Measurements from ENCODE around the gene KRCC1.

KRCC1 gene

DNA sequence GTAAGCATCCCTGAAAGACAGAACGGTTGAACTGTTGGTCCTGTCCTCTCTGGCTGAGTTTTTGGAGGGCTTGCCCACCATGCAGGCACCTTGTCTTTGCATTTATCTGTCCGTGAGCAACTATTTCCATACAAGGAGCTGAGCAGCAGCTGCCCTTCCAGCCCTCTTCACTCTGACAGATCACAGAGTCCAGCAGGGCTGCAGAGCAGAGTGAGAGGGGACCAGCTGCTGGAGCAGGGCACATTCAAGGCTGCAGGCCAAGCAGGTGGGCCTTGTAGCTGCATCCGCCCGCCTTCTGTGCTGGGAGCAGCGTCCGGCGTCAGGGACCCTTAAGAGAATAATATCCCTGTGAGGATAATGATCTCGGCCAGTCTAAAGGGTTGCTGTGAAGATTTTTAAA, 21.5 kb upstream of the KRCC1 start:
- Histone ChIP-seq H3K9ac (ENCODE audit: low read depth, low read length) (no peak overlapping the region), H3K9me3 (ENCODE audit: control insufficient read depth, insufficient read depth, low read length) (no peaks in the 10 kb centered on the region), H3K27ac (ENCODE audit: low read depth, low read length) (no peak overlapping the region), H3K4me3 (ENCODE audit: low read depth, low read length) (no peak overlapping the region), H3K36me3 (ENCODE audit: control insufficient read depth, insufficient read depth, low read length) (no peaks in the 10 kb centered on the region), H3K4me1 (ENCODE audit: control insufficient read depth, insufficient read depth, low read length) (0 out of 2 replicates have a peak, but pooled peaks cover 2% of the 10 kb centered on the region), H3K27me3 (ENCODE audit: control insufficient read depth, insufficient read depth, low read length) (no peaks in the 10 kb centered on the region)

GRCh38 chr2:88074854-88075292, 19.3 kb upstream of the KRCC1 start:
- no peak overlapping the region for H3K4me3 ChIP-seq (ENCODE audit: low read depth, low read length)
- no peaks in the 10 kb centered on the region for H3K27me3 ChIP-seq (ENCODE audit: control insufficient read depth, insufficient read depth, low read length)
- H3K9ac ChIP-seq (ENCODE audit: low read depth, low read length), result no peak overlapping the region
- no peaks in the 10 kb centered on the region for H3K9me3 ChIP-seq (ENCODE audit: control insufficient read depth, insufficient read depth, low read length)
- no peak overlapping the region for H3K27ac ChIP-seq (ENCODE audit: low read depth, low read length)
- no peaks in the 10 kb centered on the region for H3K4me1 ChIP-seq (ENCODE audit: control insufficient read depth, insufficient read depth, low read length)
- no peaks in the 10 kb centered on the region for H3K36me3 ChIP-seq (ENCODE audit: control insufficient read depth, insufficient read depth, low read length)

DNA sequence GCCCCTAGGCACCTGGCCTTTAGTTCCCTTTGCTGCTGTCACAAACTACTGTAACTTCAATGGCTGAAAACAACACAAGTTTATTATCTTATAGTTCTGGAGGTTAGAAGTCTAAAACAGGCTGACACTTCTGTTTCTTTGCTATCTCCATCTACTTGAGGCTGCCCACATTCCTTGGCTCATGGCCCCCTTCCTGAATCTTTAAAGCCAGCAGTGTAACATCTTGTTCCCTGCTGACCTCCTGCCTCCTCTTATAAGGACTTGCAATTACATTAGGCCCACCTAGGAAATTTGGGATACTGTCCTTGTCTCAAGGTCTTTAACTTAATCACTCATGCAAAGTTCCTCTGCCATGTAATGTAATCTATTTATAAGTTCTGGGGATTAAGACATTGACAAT, 18.6 kb upstream of the KRCC1 start:
- H3K27ac ChIP-seq (ENCODE audit: low read depth, low read length), result no peak overlapping the region
- H3K27me3 ChIP-seq (ENCODE audit: control insufficient read depth, insufficient read depth, low read length), result no peaks in the 10 kb centered on the region
- H3K9ac ChIP-seq (ENCODE audit: low read depth, low read length), result no peak overlapping the region
- no peak overlapping the region for H3K4me3 ChIP-seq (ENCODE audit: low read depth, low read length)
- H3K36me3 ChIP-seq (ENCODE audit: control insufficient read depth, insufficient read depth, low read length), result no peaks in the 10 kb centered on the region
- no peaks in the 10 kb centered on the region for H3K4me1 ChIP-seq (ENCODE audit: control insufficient read depth, insufficient read depth, low read length)
- no peaks in the 10 kb centered on the region for H3K9me3 ChIP-seq (ENCODE audit: control insufficient read depth, insufficient read depth, low read length)

- no peak overlapping the region for H3K9ac ChIP-seq (ENCODE audit: low read depth, low read length)
- no peaks in the 10 kb centered on the region for H3K9me3 ChIP-seq (ENCODE audit: control insufficient read depth, insufficient read depth, low read length)
- H3K36me3 ChIP-seq (ENCODE audit: control insufficient read depth, insufficient read depth, low read length), result no peaks in the 10 kb centered on the region
- no peak overlapping the region for H3K27ac ChIP-seq (ENCODE audit: low read depth, low read length)
- peaks cover 13% of the 10 kb centered on the region for H3K4me1 ChIP-seq (ENCODE audit: control insufficient read depth, insufficient read depth, low read length)
- no peaks in the 10 kb centered on the region for H3K27me3 ChIP-seq (ENCODE audit: control insufficient read depth, insufficient read depth, low read length)
- H3K4me3 ChIP-seq (ENCODE audit: low read depth, low read length), result no peak overlapping the region
Observed at GRCh38 chr2:88071365-88071764, 15.8 kb upstream of the KRCC1 start.

- H3K9me3 ChIP-seq (ENCODE audit: control insufficient read depth, insufficient read depth, low read length), result no peaks in the 10 kb centered on the region
- no peaks in the 10 kb centered on the region for H3K36me3 ChIP-seq (ENCODE audit: control insufficient read depth, insufficient read depth, low read length)
- no peak overlapping the region for H3K27ac ChIP-seq (ENCODE audit: low read depth, low read length)
- H3K4me3 ChIP-seq (ENCODE audit: low read depth, low read length), result no peak overlapping the region
- no peaks in the 10 kb centered on the region for H3K27me3 ChIP-seq (ENCODE audit: control insufficient read depth, insufficient read depth, low read length)
- H3K4me1 ChIP-seq (ENCODE audit: control insufficient read depth, insufficient read depth, low read length), result peaks cover 18% of the 10 kb centered on the region
- H3K9ac ChIP-seq (ENCODE audit: low read depth, low read length), result no peak overlapping the region
Observed at GRCh38 chr2:88070055-88070454, 14.5 kb upstream of the KRCC1 start.

DNA sequence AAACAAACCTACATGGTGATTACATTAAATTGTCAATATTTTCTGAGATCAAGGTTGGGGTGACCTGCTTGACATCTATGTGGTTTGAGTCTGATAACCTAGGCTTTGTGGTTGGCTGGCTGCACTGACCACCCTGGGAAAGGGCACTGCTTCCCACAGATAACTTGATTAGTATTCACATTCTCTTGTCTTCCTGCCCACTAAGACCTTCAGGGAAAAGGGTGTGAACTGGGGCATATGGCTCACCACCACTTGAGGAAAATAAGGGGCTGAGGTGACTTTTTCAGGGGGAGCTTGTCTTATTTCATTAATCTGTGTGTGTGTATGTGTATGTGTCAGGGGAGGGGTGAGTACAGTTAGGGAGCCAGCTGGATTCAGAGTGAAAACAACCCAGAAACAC, 13.5 kb upstream of the KRCC1 start:
- Histone ChIP-seq H3K9ac (ENCODE audit: low read depth, low read length) (no peak overlapping the region), H3K4me1 (ENCODE audit: control insufficient read depth, insufficient read depth, low read length) (peaks cover 18% of the 10 kb centered on the region), H3K36me3 (ENCODE audit: control insufficient read depth, insufficient read depth, low read length) (no peaks in the 10 kb centered on the region), H3K27me3 (ENCODE audit: control insufficient read depth, insufficient read depth, low read length) (no peaks in the 10 kb centered on the region), H3K9me3 (ENCODE audit: control insufficient read depth, insufficient read depth, low read length) (no peaks in the 10 kb centered on the region), H3K4me3 (ENCODE audit: low read depth, low read length) (no peak overlapping the region), H3K27ac (ENCODE audit: low read depth, low read length) (no peak overlapping the region)

DNA sequence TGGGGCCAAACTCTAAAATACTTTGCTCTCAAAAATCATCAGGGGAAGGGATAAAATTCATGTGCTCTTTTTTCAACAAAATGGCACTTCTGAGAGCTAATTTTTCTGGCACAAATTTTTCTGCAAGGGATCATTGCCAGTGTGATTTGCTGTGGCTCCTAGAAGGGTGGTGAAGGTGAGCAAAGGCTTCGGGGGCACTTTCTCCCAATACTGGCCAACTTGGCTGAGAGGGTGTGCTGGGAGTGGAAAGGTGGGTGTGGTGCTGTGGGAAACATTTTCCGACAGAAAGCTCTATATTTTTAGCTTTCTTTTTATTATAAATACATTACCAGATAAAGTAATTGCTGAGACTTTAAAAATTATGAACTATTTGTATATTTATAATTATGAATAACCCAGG, 12.5 kb upstream of the KRCC1 start:
- H3K36me3 ChIP-seq (ENCODE audit: control insufficient read depth, insufficient read depth, low read length), result no peaks in the 10 kb centered on the region
- no peak overlapping the region for H3K9ac ChIP-seq (ENCODE audit: low read depth, low read length)
- H3K4me1 ChIP-seq (ENCODE audit: control insufficient read depth, insufficient read depth, low read length), result peaks cover 18% of the 10 kb centered on the region
- no peak overlapping the region for H3K4me3 ChIP-seq (ENCODE audit: low read depth, low read length)
- no peak overlapping the region for H3K27ac ChIP-seq (ENCODE audit: low read depth, low read length)
- H3K9me3 ChIP-seq (ENCODE audit: control insufficient read depth, insufficient read depth, low read length), result no peaks in the 10 kb centered on the region
- no peaks in the 10 kb centered on the region for H3K27me3 ChIP-seq (ENCODE audit: control insufficient read depth, insufficient read depth, low read length)

DNA sequence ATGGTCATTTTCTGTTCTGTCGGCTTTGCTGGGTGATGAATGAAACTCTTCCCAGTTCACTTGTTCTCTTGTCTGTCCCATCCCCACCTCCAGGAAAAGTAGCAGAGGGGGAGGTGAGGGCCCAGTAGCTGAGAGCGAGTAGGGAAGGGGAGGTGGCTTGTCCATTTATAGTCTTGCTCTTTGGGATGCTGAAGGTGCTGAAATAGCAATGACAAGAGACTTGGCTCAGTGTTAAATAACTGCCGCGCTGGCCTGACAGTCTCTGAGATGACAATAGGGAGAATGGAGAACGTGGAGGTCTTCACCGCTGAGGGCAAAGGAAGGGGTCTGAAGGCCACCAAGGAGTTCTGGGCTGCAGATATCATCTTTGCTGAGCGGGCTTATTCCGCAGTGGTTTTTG, 12.0 kb upstream of the KRCC1 start, which contains the start of gene SMYD1:
Gene SMYD1, plus strand, starts transcription at position 228 of the 400 bp plus-strand sequence. Its CDS starts 40 bp downstream, at position 268.
- H3K27ac ChIP-seq (ENCODE audit: low read depth, low read length), result no peak within 1 kb of the TSS
- no peaks in the 10 kb centered on the region for H3K27me3 ChIP-seq (ENCODE audit: control insufficient read depth, insufficient read depth, low read length)
- H3K36me3 ChIP-seq (ENCODE audit: control insufficient read depth, insufficient read depth, low read length), result no peaks in the 10 kb centered on the region
- no peak within 1 kb of the TSS for H3K4me3 ChIP-seq (ENCODE audit: low read depth, low read length)
- no peaks in the 10 kb centered on the region for H3K9me3 ChIP-seq (ENCODE audit: control insufficient read depth, insufficient read depth, low read length)
- peaks cover 18% of the 10 kb centered on the region for H3K4me1 ChIP-seq (ENCODE audit: control insufficient read depth, insufficient read depth, low read length)
- no peak within 1 kb of the TSS for H3K9ac ChIP-seq (ENCODE audit: low read depth, low read length)

- Histone ChIP-seq H3K4me1 (ENCODE audit: control insufficient read depth, insufficient read depth, low read length) (peaks cover 18% of the 10 kb centered on the region), H3K27ac (ENCODE audit: low read depth, low read length) (no peak overlapping the region), H3K4me3 (ENCODE audit: low read depth, low read length) (no peak overlapping the region), H3K27me3 (ENCODE audit: control insufficient read depth, insufficient read depth, low read length) (no peaks in the 10 kb centered on the region), H3K9me3 (ENCODE audit: control insufficient read depth, insufficient read depth, low read length) (no peaks in the 10 kb centered on the region), H3K36me3 (ENCODE audit: control insufficient read depth, insufficient read depth, low read length) (no peaks in the 10 kb centered on the region), H3K9ac (ENCODE audit: low read depth, low read length) (no peak overlapping the region)
Observed at GRCh38 chr2:88067189-88067588, 11.6 kb upstream of the KRCC1 start.

DNA sequence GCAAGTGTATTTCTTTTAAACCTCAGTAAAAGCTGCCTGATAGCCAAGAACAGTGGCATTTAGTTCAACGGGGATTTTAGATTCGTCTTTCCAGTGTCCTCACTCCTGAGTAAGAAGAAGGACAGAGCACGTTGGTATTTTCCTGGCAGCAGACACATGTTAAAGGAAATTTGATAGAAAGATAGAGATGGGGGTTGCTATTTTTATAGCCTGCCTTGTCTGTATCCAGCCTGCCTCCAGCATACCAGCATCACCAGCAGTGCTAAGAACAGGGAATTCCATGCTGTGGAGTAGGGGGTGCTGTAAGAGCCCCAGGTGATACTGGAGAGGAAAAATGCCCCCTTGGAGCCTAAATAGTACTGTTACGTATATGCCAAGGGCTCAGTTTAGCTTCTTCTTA, 11.0 kb upstream of the KRCC1 start:
- H3K27me3 ChIP-seq (ENCODE audit: control insufficient read depth, insufficient read depth, low read length), result no peaks in the 10 kb centered on the region
- H3K36me3 ChIP-seq (ENCODE audit: control insufficient read depth, insufficient read depth, low read length), result no peaks in the 10 kb centered on the region
- no peak overlapping the region for H3K4me3 ChIP-seq (ENCODE audit: low read depth, low read length)
- no peak overlapping the region for H3K27ac ChIP-seq (ENCODE audit: low read depth, low read length)
- H3K4me1 ChIP-seq (ENCODE audit: control insufficient read depth, insufficient read depth, low read length), result peaks cover 18% of the 10 kb centered on the region
- no peak overlapping the region for H3K9ac ChIP-seq (ENCODE audit: low read depth, low read length)
- no peaks in the 10 kb centered on the region for H3K9me3 ChIP-seq (ENCODE audit: control insufficient read depth, insufficient read depth, low read length)

GRCh38 chr2:88061295-88061694, 5.7 kb upstream of the KRCC1 start:
- Histone ChIP-seq H3K36me3 (ENCODE audit: control insufficient read depth, insufficient read depth, low read length) (no peaks in the 10 kb centered on the region), H3K27me3 (ENCODE audit: control insufficient read depth, insufficient read depth, low read length) (no peaks in the 10 kb centered on the region), H3K4me3 (ENCODE audit: low read depth, low read length) (no peak overlapping the region), H3K9ac (ENCODE audit: low read depth, low read length) (no peak overlapping the region), H3K9me3 (ENCODE audit: control insufficient read depth, insufficient read depth, low read length) (no peaks in the 10 kb centered on the region), H3K4me1 (ENCODE audit: control insufficient read depth, insufficient read depth, low read length) (peaks cover 15% of the 10 kb centered on the region), H3K27ac (ENCODE audit: low read depth, low read length) (no peak overlapping the region)

- Histone ChIP-seq H3K27me3 (ENCODE audit: control insufficient read depth, insufficient read depth, low read length) (no peaks in the 10 kb centered on the region), H3K4me3 (ENCODE audit: low read depth, low read length) (no peak overlapping the region)
Observed at GRCh38 chr2:88060907-88061275, 5.3 kb upstream of the KRCC1 start.

More at GRCh38 chr2:88060907-88061275, 5.3 kb upstream of the KRCC1 start:
- no peaks in the 10 kb centered on the region for H3K36me3 ChIP-seq (ENCODE audit: control insufficient read depth, insufficient read depth, low read length)
- no peak overlapping the region for H3K27ac ChIP-seq (ENCODE audit: low read depth, low read length)
- peaks cover 17% of the 10 kb centered on the region for H3K4me1 ChIP-seq (ENCODE audit: control insufficient read depth, insufficient read depth, low read length)
- H3K9me3 ChIP-seq (ENCODE audit: control insufficient read depth, insufficient read depth, low read length), result no peaks in the 10 kb centered on the region
- H3K9ac ChIP-seq (ENCODE audit: low read depth, low read length), result no peak overlapping the region
